PC-9 (cell line): ENCODE data around the gene GAL3ST1.

ENCODE experiments used
- EZH2 ChIP-seq: fragments of 200-600 bp; sonication (generic); IDR thresholded peaks from 2 replicates; pipeline ENCODE4 v1.8.0; 2017; ENCODE audit warnings: antibody characterized with exemption, low read depth
- TF ChIP-seq, protein P1 (sequence below): fragments of 200-600 bp; sonication (generic); conservative IDR thresholded peaks from 2 replicates; pipeline ENCODE4 v1.6.1; 2017; ENCODE audit warnings: mixed run types, antibody characterized with exemption, mild to moderate bottlenecking, moderate library complexity

DNA sequence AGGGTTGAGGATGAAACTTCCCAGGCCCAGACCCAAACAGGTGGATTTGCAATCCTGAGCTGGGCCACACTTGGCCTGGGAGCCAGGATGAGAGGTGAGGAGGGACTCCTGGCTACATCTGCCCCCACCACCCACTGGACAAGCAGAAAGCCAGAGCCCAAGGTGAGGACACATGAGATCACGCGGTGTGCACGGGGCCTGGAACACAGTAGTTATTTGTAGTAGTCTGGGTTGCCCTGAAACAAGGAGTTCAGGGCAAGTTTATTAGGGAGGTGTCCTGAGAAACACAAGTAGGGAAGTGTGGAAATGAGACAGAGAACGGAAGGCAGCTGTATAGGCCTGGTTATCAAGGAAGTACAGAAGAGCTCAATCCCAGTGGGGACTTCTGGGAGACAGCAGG lies 27.3 kb downstream of the GAL3ST1 start:
- TF ChIP-seq, protein P1, sequence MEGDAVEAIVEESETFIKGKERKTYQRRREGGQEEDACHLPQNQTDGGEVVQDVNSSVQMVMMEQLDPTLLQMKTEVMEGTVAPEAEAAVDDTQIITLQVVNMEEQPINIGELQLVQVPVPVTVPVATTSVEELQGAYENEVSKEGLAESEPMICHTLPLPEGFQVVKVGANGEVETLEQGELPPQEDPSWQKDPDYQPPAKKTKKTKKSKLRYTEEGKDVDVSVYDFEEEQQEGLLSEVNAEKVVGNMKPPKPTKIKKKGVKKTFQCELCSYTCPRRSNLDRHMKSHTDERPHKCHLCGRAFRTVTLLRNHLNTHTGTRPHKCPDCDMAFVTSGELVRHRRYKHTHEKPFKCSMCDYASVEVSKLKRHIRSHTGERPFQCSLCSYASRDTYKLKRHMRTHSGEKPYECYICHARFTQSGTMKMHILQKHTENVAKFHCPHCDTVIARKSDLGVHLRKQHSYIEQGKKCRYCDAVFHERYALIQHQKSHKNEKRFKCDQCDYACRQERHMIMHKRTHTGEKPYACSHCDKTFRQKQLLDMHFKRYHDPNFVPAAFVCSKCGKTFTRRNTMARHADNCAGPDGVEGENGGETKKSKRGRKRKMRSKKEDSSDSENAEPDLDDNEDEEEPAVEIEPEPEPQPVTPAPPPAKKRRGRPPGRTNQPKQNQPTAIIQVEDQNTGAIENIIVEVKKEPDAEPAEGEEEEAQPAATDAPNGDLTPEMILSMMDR, result no peak
- no peak for TF ChIP-seq EZH2
